Activated CD8-positive, alpha-beta memory T cell treated with anti-CD3 and anti-CD28 coated beads for 36 hours (primary cell): ENCODE data around the gene MUCL3. TPM values are rescaled to one million over a fixed set of nuclear protein-coding genes. Genes with fewer than 3 reads are reported as not detected.
"Not testable (repeated sequence)": the region's sequence is repeated elsewhere in the genome, so short reads cannot be mapped to it uniquely, and the experiment has no call there.

Experiments used
- CTCF ChIA-PET: fragments of 350-600 bp; sonication (Branson Sonifier 250); formaldehyde crosslinking; loops from one replicate; lab custom pipeline; 2021; ENCODE audit warnings: antibody characterized with exemption; lab: Charles Lee
- POLR2A ChIA-PET: fragments of 350-600 bp; sonication (Branson Sonifier 250); formaldehyde crosslinking; loops from one replicate; lab custom pipeline; 2021; ENCODE audit warnings: antibody characterized with exemption; lab: Charles Lee
- total RNA-seq, 2 experiments: library from RNA; stranded (reverse); gene quantifications; one replicate each; pipeline ENCODE4 v1.2.3, GENCODE V29; 2021

MUCL3 gene
- total RNA-seq, 2 experiments from 2014 or later: not detected

DNA sequence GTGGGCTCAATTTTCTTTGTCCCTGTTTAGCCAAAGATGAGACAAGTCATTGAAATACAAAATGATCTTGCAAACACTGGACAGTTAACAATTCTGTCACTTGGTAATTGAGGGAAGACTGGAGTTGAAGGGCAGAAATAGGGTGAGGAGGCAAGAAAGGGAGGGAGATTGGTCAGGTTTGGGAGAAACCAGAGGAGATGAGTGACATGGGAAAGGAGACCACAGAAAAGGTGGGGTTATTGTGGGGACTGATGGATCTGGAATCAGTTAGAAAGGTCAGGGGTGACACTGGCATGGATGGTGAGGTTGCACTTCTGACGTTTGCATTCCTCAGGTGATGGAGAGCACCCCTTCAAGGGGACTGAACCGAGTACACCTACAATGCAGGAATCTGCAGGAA, 32.1 kb upstream of the MUCL3 start:
- POLR2A ChIA-PET: no interaction called here
- CTCF ChIA-PET: interaction anchor here (2.2 kb wide), 1 partner anchor 30 kb away, joined by 5 read pairs; no protein-coding TSS in a partner anchor

DNA sequence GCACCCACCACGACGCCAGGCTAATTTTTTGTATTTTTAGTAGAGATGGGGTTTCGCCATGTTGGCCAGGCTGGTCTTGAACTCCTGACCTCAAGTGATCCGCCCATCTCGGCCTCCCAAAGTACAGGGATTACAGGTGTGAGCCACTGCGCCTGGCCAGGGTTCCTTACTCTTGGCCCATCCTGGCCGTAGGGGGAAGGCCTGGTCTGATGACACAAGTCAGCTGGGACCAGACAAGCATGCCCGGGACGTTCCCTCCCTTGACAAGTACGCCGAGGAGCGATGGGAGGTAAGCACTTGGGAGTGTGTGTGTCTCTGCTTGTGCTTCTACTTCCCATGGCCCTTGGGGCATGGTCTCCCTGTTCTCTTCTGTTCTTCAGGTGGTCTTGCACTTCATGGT, 30.3 kb upstream of the MUCL3 start:
- POLR2A ChIA-PET: not testable (repeated sequence)
- CTCF ChIA-PET: interaction anchor here (0.8 to 1.3 kb wide), 3 partner anchors 82 to 180 kb away, joined by 3 to 4 read pairs (median 3); no protein-coding TSS in a partner anchor

- ChIA-PET POLR2A (no interaction called here), CTCF (interaction anchor here (0.5 to 5.4 kb wide), 10 partner anchors 17 to 279 kb away, joined by 3 to 38 read pairs (median 4); no protein-coding TSS in a partner anchor)
Observed at GRCh38 chr6:30912746-30913520, 27.8 kb upstream of the MUCL3 start.

DNA sequence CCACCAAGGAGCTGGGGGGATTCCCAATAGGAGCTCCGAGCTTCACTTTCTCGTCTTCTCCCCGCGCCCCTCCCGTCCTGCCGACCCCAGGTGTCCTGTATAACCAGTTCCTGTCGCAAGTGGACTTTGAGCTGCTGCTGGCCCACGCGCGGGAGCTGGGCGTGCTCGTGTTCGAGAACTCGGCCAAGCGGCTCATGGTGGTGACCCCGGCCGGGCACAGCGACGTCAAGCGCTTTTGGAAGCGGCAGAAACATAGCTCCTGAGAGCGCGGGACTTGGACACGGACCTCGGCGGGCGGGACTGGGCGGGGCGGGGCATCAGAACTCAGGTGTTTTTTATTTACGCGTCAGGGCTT, 27.1 kb upstream of the MUCL3 start:
- ChIA-PET POLR2A (interaction anchor here (0.6 to 1.3 kb wide), 4 partner anchors 16 to 166 kb away, joined by 3 to 5 read pairs (median 3); no protein-coding TSS in a partner anchor), CTCF (interaction anchor here (0.5 to 5.4 kb wide), 9 partner anchors 18 to 278 kb away, joined by 3 to 38 read pairs (median 5); no protein-coding TSS in a partner anchor)

- POLR2A ChIA-PET: interaction anchor here (0.6 to 1.3 kb wide), 6 partner anchors 15 to 316 kb away, joined by 3 to 5 read pairs (median 3); no protein-coding TSS in a partner anchor
- CTCF ChIA-PET: interaction anchor here (0.9 to 5.4 kb wide), 11 partner anchors 18 to 278 kb away, joined by 3 to 38 read pairs (median 6); partner anchors contain the start of gene DDR1
Observed at GRCh38 chr6:30914076-30914853, 26.5 kb upstream of the MUCL3 start, which contains the start of gene VARS2. VARS2 (plus strand) TSS chr6:30914238; CDS start chr6:30914837, 599 bp downstream.

GRCh38 chr6:30914854-30915590, 25.8 kb upstream of the MUCL3 start:
- ChIA-PET POLR2A (interaction anchor here (0.7 to 1.3 kb wide), 3 partner anchors 86 to 317 kb away, joined by 3 to 5 read pairs (median 3); no protein-coding TSS in a partner anchor), CTCF (interaction anchor here (0.8 to 5.4 kb wide), 10 partner anchors 9 to 222 kb away, joined by 3 to 38 read pairs (median 6); partner anchors contain the start of gene DDR1)

DNA sequence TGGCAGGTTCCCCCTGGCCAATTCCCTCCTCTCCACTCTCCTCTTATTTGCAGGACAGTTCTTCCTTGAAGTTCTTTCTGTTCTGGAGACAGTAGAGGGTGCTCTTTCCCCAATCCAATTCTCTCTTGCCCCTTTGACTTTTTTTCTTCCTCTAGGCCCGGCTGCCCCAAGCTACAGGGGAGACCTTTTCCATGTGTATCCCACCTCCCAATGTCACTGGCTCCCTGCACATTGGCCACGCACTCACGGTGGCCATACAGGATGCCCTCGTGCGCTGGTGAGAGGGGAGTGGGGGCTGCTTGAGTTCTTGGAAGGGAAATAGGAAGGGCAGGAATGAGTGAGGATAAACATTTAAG, 25.2 kb upstream of the MUCL3 start:
- ChIA-PET CTCF (interaction anchor here (0.5 to 5.4 kb wide), 10 partner anchors 9 to 170 kb away, joined by 3 to 38 read pairs (median 6); partner anchors contain the start of gene DDR1), POLR2A (interaction anchor here (0.6 to 1.1 kb wide), 2 partner anchors 8 to 86 kb away, joined by 3 read pairs; partner anchors contain the start of gene GTF2H4)

- POLR2A ChIA-PET: no interaction called here
- CTCF ChIA-PET: interaction anchor here (0.6 to 5.4 kb wide), 4 partner anchors 21 to 829 kb away, joined by 3 to 38 read pairs (median 3); no protein-coding TSS in a partner anchor
Observed at GRCh38 chr6:30917041-30917440, 23.7 kb upstream of the MUCL3 start.

- ChIA-PET POLR2A (no interaction called here), CTCF (interaction anchor here (0.6 to 5.4 kb wide), 3 partner anchors 40 to 829 kb away, joined by 3 to 38 read pairs (median 3); no protein-coding TSS in a partner anchor)
Observed at GRCh38 chr6:30917487-30917886, 23.3 kb upstream of the MUCL3 start.

DNA sequence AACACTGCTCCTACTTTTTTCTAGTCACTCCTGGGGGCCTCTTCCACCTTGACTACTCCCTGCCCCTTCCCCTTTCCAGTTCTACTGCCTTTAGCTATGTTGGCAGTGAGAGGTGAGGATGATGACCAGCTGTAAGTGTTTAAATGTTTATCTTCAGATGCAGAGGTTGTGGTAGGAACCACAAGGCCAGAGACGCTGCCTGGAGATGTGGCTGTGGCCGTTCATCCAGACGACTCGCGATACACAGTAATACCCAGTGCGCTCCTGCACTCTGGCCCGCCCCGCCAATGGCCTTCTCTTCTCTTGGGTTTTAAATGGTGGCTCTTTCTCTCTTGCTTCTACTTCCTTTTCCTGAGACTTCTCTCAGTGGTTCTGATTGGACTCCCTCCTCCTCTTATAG, 22.1 kb upstream of the MUCL3 start:
- ChIA-PET POLR2A (interaction anchor here (0.8 kb wide), 1 partner anchor 11 kb away, joined by 3 read pairs; no protein-coding TSS in a partner anchor), CTCF (interaction anchor here (1.2 to 1.6 kb wide), 2 partner anchors 18 to 161 kb away, joined by 3 to 8 read pairs; no protein-coding TSS in a partner anchor)

DNA sequence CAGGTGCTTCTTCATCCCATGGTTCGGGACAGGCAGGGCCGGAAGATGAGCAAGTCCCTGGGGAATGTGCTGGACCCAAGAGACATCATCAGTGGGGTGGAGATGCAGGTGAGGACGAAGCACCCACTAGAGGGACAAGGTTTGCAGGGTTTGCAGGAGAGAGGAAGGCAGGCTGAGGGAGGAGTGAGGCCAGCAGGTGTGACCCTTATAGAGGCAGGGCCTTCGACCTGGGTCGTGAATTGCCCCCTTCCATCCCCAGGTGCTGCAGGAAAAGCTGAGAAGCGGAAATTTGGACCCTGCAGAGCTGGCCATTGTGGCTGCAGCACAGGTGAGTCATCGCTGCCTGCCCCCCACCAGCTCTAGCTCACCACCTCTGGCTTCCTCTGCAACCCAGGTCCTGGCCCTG, 18.3 kb upstream of the MUCL3 start:
- POLR2A ChIA-PET: no interaction called here
- CTCF ChIA-PET: no interaction called here

DNA sequence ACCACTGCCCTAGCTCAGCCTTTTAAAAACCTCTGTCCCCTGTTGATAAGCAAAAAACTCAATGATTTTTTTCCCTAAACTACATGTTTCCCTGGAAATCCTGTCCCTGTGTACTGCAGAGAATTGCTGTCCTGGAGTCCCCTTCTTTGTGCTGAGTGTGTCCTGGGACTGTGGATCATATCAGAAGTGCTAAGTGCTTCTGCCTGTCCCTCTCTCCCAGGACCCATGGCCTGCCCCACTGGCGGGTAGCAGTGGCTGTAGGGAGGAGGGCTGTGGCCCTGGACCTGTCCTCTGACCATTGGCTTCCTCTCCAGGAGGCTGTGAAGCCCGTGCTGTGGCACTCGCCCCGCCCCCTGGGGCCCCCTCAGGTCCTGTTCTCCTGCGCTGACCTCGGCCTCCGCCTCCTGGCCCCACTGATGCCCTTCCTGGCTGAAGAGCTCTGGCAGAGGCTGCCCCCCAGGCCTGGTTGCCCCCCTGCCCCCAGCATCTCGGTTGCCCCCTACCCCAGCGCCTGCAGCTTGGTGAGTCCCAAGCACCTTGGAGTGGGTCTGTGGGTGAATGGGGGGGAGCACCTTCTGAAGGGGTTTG, 16.6 kb upstream of the MUCL3 start:
- CTCF ChIA-PET: not testable (repeated sequence)
- POLR2A ChIA-PET: interaction anchor here (0.5 to 0.7 kb wide), 2 partner anchors 58 to 125 kb away, joined by 3 to 5 read pairs; no protein-coding TSS in a partner anchor

- CTCF ChIA-PET: interaction anchor here (0.7 to 1.0 kb wide), 2 partner anchors 99 to 161 kb away, joined by 3 read pairs; no protein-coding TSS in a partner anchor
- POLR2A ChIA-PET: no interaction called here
Observed at GRCh38 chr6:30926644-30927043, 14.1 kb upstream of the MUCL3 start.

DNA sequence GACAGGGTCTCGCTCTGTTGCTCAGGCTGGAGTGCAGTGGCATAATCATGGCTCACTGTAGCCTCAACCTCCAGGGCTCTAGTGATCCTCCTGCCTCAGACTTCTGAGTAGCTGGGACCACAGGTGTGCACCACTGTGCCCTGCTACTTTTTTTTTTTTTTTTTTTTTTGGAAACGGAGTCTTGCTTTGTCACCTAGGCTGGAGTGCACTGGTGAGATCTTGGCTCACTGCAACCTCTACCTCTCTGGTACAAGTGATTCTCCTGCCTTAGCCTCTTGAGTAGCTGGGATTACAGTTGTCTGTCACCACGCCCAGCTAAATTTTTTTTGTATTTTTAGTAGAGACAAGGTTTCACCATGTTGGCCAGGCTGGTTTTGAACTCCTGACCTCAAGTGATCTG, 13.7 kb upstream of the MUCL3 start:
- ChIA-PET POLR2A (interaction anchor here (0.7 kb wide), 1 partner anchor 268 kb away, joined by 6 read pairs; no protein-coding TSS in a partner anchor), CTCF (interaction anchor here (0.7 to 1.0 kb wide), 3 partner anchors 97 to 160 kb away, joined by 3 read pairs; no protein-coding TSS in a partner anchor)

DNA sequence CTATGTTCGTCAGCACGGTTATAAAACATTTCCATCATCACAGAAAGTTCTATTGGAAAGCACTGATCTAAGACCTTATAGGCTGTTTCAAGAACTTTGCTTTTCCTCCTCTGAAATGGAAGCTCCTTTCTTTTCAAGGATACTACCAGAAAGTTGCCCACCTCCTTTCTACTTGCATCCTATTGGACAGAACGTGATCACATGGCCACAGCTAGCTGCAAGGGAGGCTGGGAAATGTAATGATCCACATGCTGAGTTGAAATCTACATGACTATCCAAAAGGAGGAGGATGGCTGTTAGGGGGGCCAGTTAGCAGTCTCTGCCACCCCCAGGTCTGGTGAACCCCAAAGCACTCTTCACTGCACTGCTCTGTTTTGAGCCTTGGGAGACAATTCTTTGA, 12.1 kb upstream of the MUCL3 start:
- CTCF ChIA-PET: no interaction called here
- POLR2A ChIA-PET: interaction anchor here (0.9 kb wide), 1 partner anchor 15 kb away, joined by 3 read pairs; the partner anchor contains the start of gene VARS2

DNA sequence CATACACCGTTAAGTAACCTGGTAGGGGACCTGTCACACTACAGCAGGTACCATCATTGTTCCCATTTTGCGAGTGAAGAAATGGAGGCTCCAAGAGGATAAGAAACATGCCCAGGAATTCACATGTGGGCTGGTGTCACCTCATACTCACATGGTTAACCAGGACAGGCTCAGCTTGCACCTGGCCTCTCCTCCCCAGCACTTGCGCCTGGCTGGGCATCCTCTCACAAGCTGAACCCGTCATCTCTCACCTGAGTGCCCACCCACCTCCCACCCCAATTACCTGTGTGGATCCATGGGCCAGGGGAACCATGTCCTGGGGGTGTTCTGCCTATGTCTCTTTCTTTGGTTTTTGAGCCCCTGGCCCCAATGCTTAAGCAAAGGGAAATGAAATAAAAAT, 10.3 kb upstream of the MUCL3 start:
- POLR2A ChIA-PET: no interaction called here
- CTCF ChIA-PET: no interaction called here

DNA sequence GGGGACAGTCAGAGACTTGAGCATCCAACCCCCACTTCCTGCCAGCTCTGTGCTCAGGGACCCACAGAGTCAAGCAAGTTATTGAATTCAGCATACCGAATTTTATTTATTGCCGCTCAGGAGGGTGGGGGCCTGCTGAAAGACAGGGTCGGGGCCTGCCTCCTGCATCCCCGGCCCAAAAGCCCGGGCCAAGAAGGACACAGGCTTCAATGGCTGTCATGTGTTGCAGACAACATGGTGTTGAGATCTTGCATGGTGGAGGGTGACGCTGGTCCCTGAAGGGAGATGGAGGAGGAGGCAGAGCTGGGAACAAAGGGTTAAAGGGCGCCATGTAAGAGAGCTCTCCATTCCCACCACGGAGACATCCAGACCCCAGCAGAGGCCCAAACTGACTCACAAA, 9.5 kb upstream of the MUCL3 start:
- POLR2A ChIA-PET: no interaction called here
- CTCF ChIA-PET: no interaction called here
